NCI-H2029 treated with DMSO at 0.1 percent for 48 hours (cell line): ENCODE results near the gene CEP350.

ENCODE experiments used
- DNase-seq: peaks from one replicate; lab custom pipeline; 2025; lab: John Stamatoyannopoulos, UW

Gene CEP350

DNA sequence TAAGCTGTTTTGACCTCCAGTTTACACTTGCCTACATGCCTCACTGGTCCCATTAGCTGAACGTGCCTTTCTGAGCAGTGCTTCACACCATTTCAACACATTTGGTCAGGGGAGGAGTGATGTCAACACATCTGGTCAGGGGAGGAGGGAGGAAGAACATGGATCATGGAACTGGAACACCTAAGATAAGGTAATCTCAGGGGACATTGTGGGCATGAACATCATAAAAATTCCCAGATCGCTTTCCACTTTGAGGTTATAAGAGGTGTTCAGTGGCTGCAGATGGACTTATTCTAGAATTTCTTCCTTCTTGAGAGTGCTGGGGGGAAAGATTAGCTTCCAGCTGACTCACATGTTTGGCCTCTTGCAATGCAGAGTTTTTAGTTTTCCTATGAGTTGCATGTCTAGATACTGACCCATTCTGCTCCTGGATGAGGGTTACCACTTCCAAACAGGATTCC lies 202.1 kb downstream of the CEP350 start:
- no peak for DNase-seq

DNA sequence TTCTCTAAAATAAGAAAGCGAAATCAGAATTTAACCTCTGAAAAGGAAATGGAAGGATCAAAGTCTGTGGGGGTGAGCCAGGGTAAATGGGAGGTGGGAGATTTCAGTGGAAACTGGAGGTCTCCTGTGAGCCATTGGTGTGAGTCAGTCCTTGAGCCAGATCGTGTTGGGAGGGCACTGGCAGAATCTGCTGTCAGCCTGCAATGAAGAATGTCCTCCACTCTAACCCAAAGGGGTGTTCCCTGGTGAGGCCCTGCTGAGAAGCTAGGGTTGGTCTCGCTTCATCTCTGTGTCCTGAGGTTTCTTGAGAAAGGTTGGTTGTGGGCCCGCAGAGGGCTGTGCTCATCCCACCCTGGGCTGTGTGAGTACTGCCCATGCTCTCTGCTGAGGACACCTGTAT lies 202.5 kb downstream of the CEP350 start:
- DNase-seq = no peak

DNA sequence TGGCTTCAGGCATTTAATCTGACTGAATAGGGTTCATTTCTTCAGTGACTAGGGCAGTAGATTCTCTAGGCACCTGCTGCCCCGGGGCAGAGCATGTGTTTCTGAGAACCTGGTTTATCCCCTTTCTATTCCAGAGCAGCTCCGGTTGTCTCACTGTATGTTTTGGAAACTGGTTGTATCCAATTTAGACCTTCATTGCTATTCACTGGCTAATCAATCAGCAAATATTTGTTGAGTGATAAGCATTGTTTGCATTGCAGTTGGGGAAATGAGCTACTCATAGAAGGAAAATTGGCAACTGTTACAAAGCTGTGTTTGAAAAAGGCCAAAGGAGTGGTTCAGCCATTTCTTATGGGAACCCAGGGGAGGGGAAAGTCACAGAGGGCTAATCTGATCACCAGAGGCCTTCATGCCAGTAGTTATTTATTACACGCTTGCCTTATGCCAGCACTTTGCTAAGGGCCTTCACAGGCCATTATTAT lies 203.0 kb downstream of the CEP350 start:
- peak; percentile 95 for DNase-seq

DNA sequence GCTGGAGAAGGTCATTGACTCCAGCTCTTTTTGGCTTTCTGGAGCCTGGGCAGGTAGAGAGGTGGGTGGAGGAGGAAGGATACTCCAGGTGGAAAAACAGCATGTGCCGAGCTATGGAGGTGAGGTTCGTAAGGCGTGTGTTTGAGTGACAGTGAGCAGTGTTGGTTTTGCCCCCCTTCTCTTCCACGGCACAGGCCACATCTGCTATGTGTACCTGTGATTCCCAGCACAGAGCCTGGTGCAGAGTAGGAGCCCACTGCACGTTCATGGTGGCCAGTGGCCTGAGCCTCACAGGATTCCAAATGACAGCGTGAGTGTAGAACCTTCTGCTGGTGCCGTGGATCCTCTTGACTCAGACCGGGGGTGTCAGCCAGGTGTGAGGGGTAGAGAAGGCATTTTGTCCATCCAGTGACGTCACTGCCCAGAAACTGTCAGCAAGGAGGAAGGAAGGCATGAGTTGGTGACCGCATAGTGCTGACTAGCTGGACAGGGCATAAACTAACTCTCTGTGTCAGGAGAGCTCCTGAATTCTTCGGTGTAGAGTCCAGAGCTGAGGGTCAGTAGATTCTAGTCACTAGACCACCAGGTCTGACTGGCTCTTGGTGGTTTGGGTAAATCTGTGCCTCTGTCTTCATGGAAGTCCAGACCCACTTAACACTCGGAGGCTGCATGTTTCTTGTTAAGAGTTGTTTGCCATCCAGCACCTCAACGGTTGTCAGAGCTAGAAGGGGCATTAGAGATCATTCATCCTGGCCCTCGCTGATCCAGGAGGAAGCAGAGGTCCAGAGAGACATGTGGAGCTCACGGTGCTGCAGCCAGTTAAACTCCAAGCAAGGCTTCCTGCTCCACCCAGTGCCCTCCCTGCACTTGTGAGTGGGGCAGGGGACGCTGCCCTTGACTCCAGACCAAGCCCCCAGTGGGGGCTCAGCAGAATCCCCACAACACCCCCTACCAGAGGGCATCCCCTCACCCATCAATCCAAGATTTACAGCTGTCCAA lies 203.8 kb downstream of the CEP350 start:
- no peak for DNase-seq

DNA sequence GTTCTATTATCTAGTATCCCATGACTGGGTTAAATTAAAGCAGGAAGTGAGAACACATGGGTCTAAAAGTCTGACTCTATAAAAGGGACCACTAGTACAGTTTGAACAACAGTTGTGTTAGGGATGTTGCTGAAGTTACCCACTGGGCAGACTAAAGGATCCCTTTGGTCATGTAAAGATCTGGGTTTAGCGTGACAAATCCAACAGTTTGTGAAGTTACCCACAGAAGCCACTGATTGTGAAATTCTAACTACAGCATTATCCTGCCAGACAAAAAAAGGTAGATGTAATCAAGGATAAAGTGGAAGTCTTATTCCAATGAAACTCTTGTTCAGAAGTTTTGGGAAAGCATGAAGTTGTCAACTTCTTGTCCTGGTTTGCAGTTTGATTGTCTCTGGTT lies 205.7 kb downstream of the CEP350 start:
- DNase-seq = no peak

DNA sequence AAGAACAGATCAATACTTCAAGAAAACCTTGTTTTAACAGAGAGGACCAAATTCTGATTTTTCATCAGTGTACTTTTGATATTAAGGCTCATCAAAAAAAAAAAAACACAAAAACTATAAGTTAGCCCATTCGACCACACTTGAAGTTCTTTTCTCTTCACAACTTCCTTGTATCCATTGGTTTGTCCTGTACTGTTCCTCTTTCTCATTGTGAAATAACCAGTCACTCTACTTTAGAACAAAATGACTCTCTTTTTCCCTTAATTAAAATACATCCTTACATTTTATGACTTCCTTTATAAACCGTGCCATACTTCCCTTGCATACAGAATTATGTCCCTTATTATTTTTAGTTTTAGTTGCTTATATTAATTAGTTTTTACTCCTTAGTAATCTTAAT lies 208.4 kb downstream of the CEP350 start:
- DNase-seq = no peak
